Gastrocnemius medialis (tissue), 4 donors: ENCODE data around the gene FAM110D.

Experiments
- CTCF ChIP-seq, 5 experiments: fragments of 450-650 bp in 3 of 5; fragments of 200-600 bp in 2 of 5; sonication (generic) in 2 of 5; IDR thresholded peaks in 4 of 5; conservative IDR thresholded peaks in 1 of 5; 1 replicate in 4 of 5; 2 replicates in 1 of 5; pipeline ENCODE4 v1.5.1; 2016 to 2019; ENCODE audit warnings: antibody characterized with exemption in 5 of 5, mild to moderate bottlenecking in 3 of 5, moderate library complexity in 3 of 5
- POLR2A ChIP-seq, 2 donors: fragments of 450-650 bp; IDR thresholded peaks; one replicate each; pipeline ENCODE4 v1.6.1; 2017; ENCODE audit warnings: antibody characterized with exemption in 2 of 2, mild to moderate bottlenecking in 2 of 2, moderate library complexity in 2 of 2

- TF ChIP-seq CTCF (IDR thresholded peaks at IDR 0.05 in 4 of 5, conservative IDR thresholded peaks at IDR 0.05 in 1 of 5) (no peak), POLR2A (IDR thresholded peaks at IDR 0.05) (no peak)
These were observed 32.4 kb upstream of the FAM110D start for GRCh38 chr1:26126321-26127084.
